ENCODE data around the gene FOXF2. TPM values are rescaled to one million over a fixed set of nuclear protein-coding genes. Genes with fewer than 3 reads are reported as not detected.

The FOXF2 gene
- total RNA-seq, 2 donors from 2014 or later = 4.9 to 14.1 TPM

- Histone ChIP-seq H3K9me3 (no peaks in the 10 kb centered on the region), H3K4me1 (replicated peaks) (no peaks in the 10 kb centered on the region), H3K36me3 (no peaks in the 10 kb centered on the region), H3K4me3 (no peak overlapping the region), H3K27me3 (replicated peaks; ENCODE audit: insufficient read depth) (no peaks in the 10 kb centered on the region), H3K27ac (no peak overlapping the region)
- WGBS = 76% methylated on average over 14 of the region's 15 CpGs
- DNase-seq (ENCODE audit: low spot score) = no peak
- TF ChIP-seq POLR2AphosphoS5 (IDR thresholded peaks at IDR 0.05) (no peak), POLR2A (IDR thresholded peaks at IDR 0.05) (no peak), CTCF (IDR thresholded peaks at IDR 0.05) (no peak)
- intact Hi-C loops (cut with DNase I) = no loop called here
Observed at GRCh38 chr6:1418471-1419191, 29.3 kb downstream of the FOXF2 start.

GRCh38 chr6:1420382-1420781, 31.0 kb downstream of the FOXF2 start:
- no peak for DNase-seq (ENCODE audit: low spot score)
- H3K9me3 ChIP-seq = no peaks in the 10 kb centered on the region
- no peaks in the 10 kb centered on the region for H3K36me3 ChIP-seq
- no peaks in the 10 kb centered on the region for H3K27me3 ChIP-seq (replicated peaks; ENCODE audit: insufficient read depth)
- no peaks in the 10 kb centered on the region for H3K4me1 ChIP-seq (replicated peaks)
- no peak overlapping the region for H3K27ac ChIP-seq
- no peak overlapping the region for H3K4me3 ChIP-seq
- WGBS = 94% methylated on average over 1 of the region's 1 CpG
- intact Hi-C loops (cut with DNase I) = no loop called here
- no peak for TF ChIP-seq POLR2A (IDR thresholded peaks at IDR 0.05)
- TF ChIP-seq CTCF (IDR thresholded peaks at IDR 0.05) = no peak
- no peak for TF ChIP-seq POLR2AphosphoS5 (IDR thresholded peaks at IDR 0.05)

GRCh38 chr6:1422290-1422689, 32.9 kb downstream of the FOXF2 start:
- no peaks in the 10 kb centered on the region for H3K36me3 ChIP-seq
- H3K4me3 ChIP-seq = no peak overlapping the region
- 92% methylated on average over 1 of the region's 1 CpG for WGBS
- H3K27me3 ChIP-seq (replicated peaks; ENCODE audit: insufficient read depth) = no peaks in the 10 kb centered on the region
- H3K4me1 ChIP-seq (replicated peaks) = no peaks in the 10 kb centered on the region
- intact Hi-C loops (cut with DNase I) = no loop called here
- TF ChIP-seq POLR2A (IDR thresholded peaks at IDR 0.05) (no peak), POLR2AphosphoS5 (IDR thresholded peaks at IDR 0.05) (no peak), CTCF (IDR thresholded peaks at IDR 0.05) (no peak)
- no peaks in the 10 kb centered on the region for H3K9me3 ChIP-seq
- no peak overlapping the region for H3K27ac ChIP-seq
- DNase-seq (ENCODE audit: low spot score) = no peak

- Histone ChIP-seq H3K27ac (no peak overlapping the region), H3K27me3 (replicated peaks; ENCODE audit: insufficient read depth) (no peaks in the 10 kb centered on the region), H3K4me3 (no peak overlapping the region), H3K36me3 (no peaks in the 10 kb centered on the region), H3K9me3 (no peaks in the 10 kb centered on the region), H3K4me1 (replicated peaks) (no peaks in the 10 kb centered on the region)
- intact Hi-C loops (cut with DNase I) = no loop called here
- TF ChIP-seq POLR2A (IDR thresholded peaks at IDR 0.05) (no peak), CTCF (IDR thresholded peaks at IDR 0.05) (no peak), POLR2AphosphoS5 (IDR thresholded peaks at IDR 0.05) (no peak)
- 94% methylated on average over 9 of the region's 9 CpGs for WGBS
- no peak for DNase-seq (ENCODE audit: low spot score)
Observed at GRCh38 chr6:1423578-1423977, 34.2 kb downstream of the FOXF2 start.

GRCh38 chr6:1424306-1424927, 35.0 kb downstream of the FOXF2 start:
- intact Hi-C loops (cut with DNase I) = no loop called here
- Histone ChIP-seq H3K36me3 (no peaks in the 10 kb centered on the region), H3K9me3 (no peaks in the 10 kb centered on the region), H3K4me1 (replicated peaks) (no peaks in the 10 kb centered on the region), H3K27me3 (replicated peaks; ENCODE audit: insufficient read depth) (no peaks in the 10 kb centered on the region), H3K27ac (no peak overlapping the region), H3K4me3 (no peak overlapping the region)
- TF ChIP-seq CTCF (IDR thresholded peaks at IDR 0.05) = peak in 3 of 4 experiments; percentile 34 to 46 (median 34)
- TF ChIP-seq POLR2A (IDR thresholded peaks at IDR 0.05) = no peak
- peak; percentile 16 for TF ChIP-seq POLR2AphosphoS5 (IDR thresholded peaks at IDR 0.05)
- peak; percentile 33 for DNase-seq (ENCODE audit: low spot score)
- WGBS = 30% methylated on average over 16 of the region's 16 CpGs

Data from prostate gland (tissue), 2 donors.